Measurements from ENCODE around the gene CPE.

DNA sequence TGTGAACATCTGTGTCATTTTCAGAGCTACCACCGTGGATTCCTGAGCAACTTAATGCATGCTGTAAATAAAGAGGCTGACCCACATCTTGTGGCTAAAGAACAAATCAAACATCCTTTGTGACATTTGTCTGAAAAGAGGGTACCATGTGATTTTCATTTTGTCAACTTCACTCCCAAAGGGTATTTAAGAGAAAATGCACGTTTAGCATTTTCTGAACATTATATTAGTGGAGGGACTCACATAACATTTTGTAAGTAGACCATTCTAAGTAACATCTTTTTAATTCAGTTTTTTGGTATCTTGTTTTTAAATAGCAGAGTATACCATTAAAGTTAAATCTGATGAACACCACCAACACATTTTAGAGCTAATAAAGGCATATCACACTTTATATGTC, 17.0 kb upstream of the CPE start:
- TF ChIP-seq, protein P1, sequence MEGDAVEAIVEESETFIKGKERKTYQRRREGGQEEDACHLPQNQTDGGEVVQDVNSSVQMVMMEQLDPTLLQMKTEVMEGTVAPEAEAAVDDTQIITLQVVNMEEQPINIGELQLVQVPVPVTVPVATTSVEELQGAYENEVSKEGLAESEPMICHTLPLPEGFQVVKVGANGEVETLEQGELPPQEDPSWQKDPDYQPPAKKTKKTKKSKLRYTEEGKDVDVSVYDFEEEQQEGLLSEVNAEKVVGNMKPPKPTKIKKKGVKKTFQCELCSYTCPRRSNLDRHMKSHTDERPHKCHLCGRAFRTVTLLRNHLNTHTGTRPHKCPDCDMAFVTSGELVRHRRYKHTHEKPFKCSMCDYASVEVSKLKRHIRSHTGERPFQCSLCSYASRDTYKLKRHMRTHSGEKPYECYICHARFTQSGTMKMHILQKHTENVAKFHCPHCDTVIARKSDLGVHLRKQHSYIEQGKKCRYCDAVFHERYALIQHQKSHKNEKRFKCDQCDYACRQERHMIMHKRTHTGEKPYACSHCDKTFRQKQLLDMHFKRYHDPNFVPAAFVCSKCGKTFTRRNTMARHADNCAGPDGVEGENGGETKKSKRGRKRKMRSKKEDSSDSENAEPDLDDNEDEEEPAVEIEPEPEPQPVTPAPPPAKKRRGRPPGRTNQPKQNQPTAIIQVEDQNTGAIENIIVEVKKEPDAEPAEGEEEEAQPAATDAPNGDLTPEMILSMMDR (IDR thresholded peaks at IDR 0.05; ENCODE audit: low read length), result no peak
- TF ChIP-seq EZH2 (IDR thresholded peaks at IDR 0.05; ENCODE audit: borderline replicate concordance, low read length), result no peak

All from OCI-LY1 (cell line).